GM18505 (cell line): ENCODE measurements around the gene TPBGL.
"Not testable (repeated sequence)": the region's sequence is repeated elsewhere in the genome, so short reads cannot be mapped to it uniquely, and the experiment has no call there.

ENCODE experiments used
- ATAC-seq: cut with Tn5 transposase; IDR thresholded peaks from one replicate; pipeline ENCODE4 v1.9.1; 2021; ENCODE audit not compliant: unreplicated experiment
- POLR2A ChIP-seq: IDR thresholded peaks from 4 replicates; pipeline ENCODE4 v1.6.1; 2011; ENCODE audit warnings: borderline replicate concordance; ENCODE audit not compliant: insufficient read depth, insufficient read length; ENCODE audit errors: extremely low read depth

TPBGL gene

GRCh38 chr11:75264971-75265370, 24.4 kb downstream of the TPBGL start:
- no peak for ATAC-seq

GRCh38 chr11:75265851-75266531, 25.4 kb downstream of the TPBGL start:
- no peak for ATAC-seq
- TF ChIP-seq POLR2A, result no peak

More at GRCh38 chr11:75264971-75265370, 24.4 kb downstream of the TPBGL start:
- TF ChIP-seq POLR2A, result no peak

- ATAC-seq, result no peak
- no peak for TF ChIP-seq POLR2A
These were observed 26.8 kb downstream of the TPBGL start for GRCh38 chr11:75267171-75267970.

- TF ChIP-seq POLR2A, result no peak
- no peak for ATAC-seq
These were observed 28.2 kb downstream of the TPBGL start for GRCh38 chr11:75268626-75269366.

GRCh38 chr11:75269367-75269660, 28.7 kb downstream of the TPBGL start:
- TF ChIP-seq POLR2A, result no peak
- no peak for ATAC-seq

- TF ChIP-seq POLR2A, result no peak
- no peak for ATAC-seq
These were observed 29.3 kb downstream of the TPBGL start for GRCh38 chr11:75269896-75270295.

GRCh38 chr11:75270896-75271418, 30.4 kb downstream of the TPBGL start:
- no peak for ATAC-seq
- TF ChIP-seq POLR2A, result no peak

- ATAC-seq, result no peak
- no peak for TF ChIP-seq POLR2A
These were observed 31.2 kb downstream of the TPBGL start for GRCh38 chr11:75271730-75272129.

GRCh38 chr11:75272391-75272790, 31.8 kb downstream of the TPBGL start:
- no peak for TF ChIP-seq POLR2A
- ATAC-seq, result no peak

GRCh38 chr11:75272821-75273301, 32.3 kb downstream of the TPBGL start:
- no peak for ATAC-seq
- no peak for TF ChIP-seq POLR2A

- ATAC-seq, result no peak
- TF ChIP-seq POLR2A, result no peak
These were observed 33.1 kb downstream of the TPBGL start for GRCh38 chr11:75273411-75274391.

- ATAC-seq, result not testable (repeated sequence)
These were observed 34.1 kb downstream of the TPBGL start for GRCh38 chr11:75274716-75275115.

GRCh38 chr11:75275581-75275980, 35.0 kb downstream of the TPBGL start:
- no peak for ATAC-seq
- no peak for TF ChIP-seq POLR2A

GRCh38 chr11:75276186-75276585, 35.6 kb downstream of the TPBGL start:
- no peak for ATAC-seq

More at GRCh38 chr11:75276186-75276585, 35.6 kb downstream of the TPBGL start:
- no peak for TF ChIP-seq POLR2A
